CD4-positive, alpha-beta memory T cell (primary cell): ENCODE data around the gene SLC25A29. TPM values are rescaled to one million over a fixed set of nuclear protein-coding genes. Genes with fewer than 3 reads are reported as not detected.
A peak's percentile ranks its signal among the peaks of the same experiment; 100 is the strongest.
"Not testable (repeated sequence)": the region's sequence is repeated elsewhere in the genome, so short reads cannot be mapped to it uniquely, and the experiment has no call there.

Experiments
- CTCF ChIA-PET: fragments of 350-600 bp; sonication (Branson Sonifier 250); formaldehyde crosslinking; loops from one replicate; lab custom pipeline; 2021; ENCODE audit warnings: inconsistent platforms; ENCODE audit not compliant: partially characterized antibody; lab: Charles Lee
- POLR2A ChIA-PET: fragments of 350-600 bp; sonication (Branson Sonifier 250); formaldehyde crosslinking; loops from one replicate; lab custom pipeline; 2021; ENCODE audit not compliant: partially characterized antibody; lab: Charles Lee
- DNase-seq, 5 donors: peaks; one replicate each; pipeline versions ENCODE4 v3.0.0 to v3.0.0-alpha.2; 2020 to 2022; ENCODE audit warnings: mixed read lengths in 1 of 5
- H3K27ac ChIP-seq: one replicate; pipeline ENCODE4 v1.7.0; 2013; ENCODE audit warnings: low read depth, low read length
- H3K27me3 ChIP-seq: 2 replicates; pipeline ENCODE4 v1.7.0; 2013; ENCODE audit warnings: mild to moderate bottlenecking, low read length, moderate library complexity; ENCODE audit not compliant: insufficient read depth
- H3K36me3 ChIP-seq: 2 replicates; pipeline ENCODE4 v1.7.0; 2013; ENCODE audit warnings: mild to moderate bottlenecking, low read length, moderate library complexity; ENCODE audit not compliant: insufficient read depth
- H3K4me1 ChIP-seq: 2 replicates; pipeline ENCODE4 v1.7.0; 2013; ENCODE audit warnings: mild to moderate bottlenecking, low read length, moderate library complexity; ENCODE audit not compliant: insufficient read depth
- H3K4me3 ChIP-seq, 2 donors: one replicate each; pipeline ENCODE4 v1.7.0; 2013; ENCODE audit warnings: low read length in 2 of 2, mild to moderate bottlenecking in 1 of 2
- H3K9me3 ChIP-seq, 2 donors: one replicate each; pipeline ENCODE4 v1.7.0; 2013; ENCODE audit warnings: low read length in 2 of 2, control low read depth in 1 of 2; ENCODE audit not compliant: control insufficient read depth in 1 of 2
- H3K27ac Mint-ChIP-seq, 7 donors: one replicate each; pipeline ENCODE4 v1.8.0; 2020 to 2021; ENCODE audit warnings: mixed read lengths in 7 of 7, mild to moderate bottlenecking in 6 of 7, inconsistent platforms in 3 of 7, moderate library complexity in 3 of 7
- H3K27me3 Mint-ChIP-seq, 2 donors: one replicate each; pipeline ENCODE4 v1.8.0; 2020 to 2021; ENCODE audit warnings: mixed read lengths in 2 of 2
- H3K36me3 Mint-ChIP-seq, 2 donors: one replicate each; pipeline ENCODE4 v1.8.0; 2020 to 2021; ENCODE audit warnings: mixed read lengths in 2 of 2, inconsistent platforms in 1 of 2, mild to moderate bottlenecking in 1 of 2
- H3K4me1 Mint-ChIP-seq, 4 donors: one replicate each; pipeline ENCODE4 v1.8.0; 2020 to 2021; ENCODE audit warnings: mixed read lengths in 4 of 4, mild to moderate bottlenecking in 1 of 4
- H3K4me3 Mint-ChIP-seq, 8 donors: one replicate each; pipeline ENCODE4 v1.8.0; 2020 to 2021; ENCODE audit warnings: mixed read lengths in 8 of 8, mild to moderate bottlenecking in 7 of 8, moderate library complexity in 6 of 8, inconsistent platforms in 3 of 8
- H3K9me3 Mint-ChIP-seq, 8 donors: one replicate each; pipeline ENCODE4 v1.8.0; 2020 to 2021; ENCODE audit warnings: mixed read lengths in 8 of 8, mild to moderate bottlenecking in 5 of 8, inconsistent platforms in 3 of 8, moderate library complexity in 1 of 8
- intact Hi-C: fragments of 100-400 bp; cut with micrococcal nuclease; formaldehyde crosslinking; loops from one replicate; pipeline ENCODE4 v1.15.1; 2023
- polyA plus RNA-seq, 2 donors: library from polyadenylated mRNA; unstranded; fragments of 300-500 nt; fragmentation: Illumina TruSeq; gene quantifications; one replicate each; pipeline ENCODE4 v1.2.3, GENCODE V29; 2021
- total RNA-seq, 2 experiments: library from RNA; stranded (reverse); gene quantifications; one replicate each; pipeline ENCODE4 v1.2.3, GENCODE V29; 2021

The SLC25A29 gene
- total and polyA plus RNA-seq, 4 experiments from 2014 or later: 0.08 to 8.1 (median 4.7) TPM

- no peak for DNase-seq
- Histone ChIP-seq H3K27me3 (no peaks in the 10 kb centered on the region), H3K4me1 (peaks cover 10% of the 10 kb centered on the region), H3K36me3 (no peaks in the 10 kb centered on the region), H3K27ac (no peak overlapping the region), H3K9me3 (no peaks in the 10 kb centered on the region), H3K4me3 (no peak overlapping the region)
- intact Hi-C loops: no loop called here
- no peaks in the 10 kb centered on the region for H3K27me3 Mint-ChIP-seq
- POLR2A ChIA-PET: no interaction called here
- H3K9me3 Mint-ChIP-seq: no peaks in the 10 kb centered on the region
- peaks cover 0 to 2% of the 10 kb centered on the region in 2 donors for H3K36me3 Mint-ChIP-seq
- H3K4me3 Mint-ChIP-seq: no peak overlapping the region
- H3K4me1 Mint-ChIP-seq: peaks cover 5 to 13% (median 9%) of the 10 kb centered on the region in 4 donors
- H3K27ac Mint-ChIP-seq: peak overlapping the region in 1 of 7 donors; percentile 19
- CTCF ChIA-PET: interaction anchor here (0.7 kb wide), 1 partner anchor 99 kb away, joined by 3 read pairs; no protein-coding TSS in a partner anchor
Measured at GRCh38 chr14:100302616-100303015, 3.6 kb downstream of the SLC25A29 start.

GRCh38 chr14:100299238-100299560 is 7.0 kb downstream of the SLC25A29 start:
- Mint-ChIP-seq H3K36me3 (no peaks in the 10 kb centered on the region), H3K27ac (no peak overlapping the region), H3K4me1 (no peaks in the 10 kb centered on the region), H3K4me3 (no peak overlapping the region), H3K9me3 (no peaks in the 10 kb centered on the region), H3K27me3 (no peaks in the 10 kb centered on the region)
- ChIA-PET POLR2A (no interaction called here), CTCF (no interaction called here)
- no peaks in the 10 kb centered on the region for H3K4me1 ChIP-seq
- H3K27ac ChIP-seq: no peak overlapping the region
- intact Hi-C loops: no loop called here
- H3K27me3 ChIP-seq: no peaks in the 10 kb centered on the region
- no peak overlapping the region for H3K4me3 ChIP-seq
- no peak for DNase-seq
- H3K9me3 ChIP-seq: no peaks in the 10 kb centered on the region
- no peaks in the 10 kb centered on the region for H3K36me3 ChIP-seq

GRCh38 chr14:100298551-100299237 is 7.5 kb downstream of the SLC25A29 start:
- Histone ChIP-seq H3K36me3 (no peaks in the 10 kb centered on the region), H3K9me3 (no peaks in the 10 kb centered on the region), H3K27ac (no peak overlapping the region), H3K27me3 (no peaks in the 10 kb centered on the region), H3K4me3 (no peak overlapping the region), H3K4me1 (no peaks in the 10 kb centered on the region)
- Mint-ChIP-seq H3K27me3 (no peaks in the 10 kb centered on the region), H3K9me3 (no peaks in the 10 kb centered on the region), H3K36me3 (no peaks in the 10 kb centered on the region), H3K4me3 (no peak overlapping the region), H3K27ac (peak overlapping the region in 1 of 7 donors; percentile 19), H3K4me1 (no peaks in the 10 kb centered on the region)
- ChIA-PET CTCF (no interaction called here), POLR2A (no interaction called here)
- intact Hi-C loops: no loop called here
- no peak for DNase-seq

GRCh38 chr14:100297320-100298300 is 8.6 kb downstream of the SLC25A29 start:
- POLR2A ChIA-PET: no interaction called here
- Mint-ChIP-seq H3K4me1 (no peaks in the 10 kb centered on the region), H3K27me3 (no peaks in the 10 kb centered on the region), H3K36me3 (no peaks in the 10 kb centered on the region), H3K9me3 (no peaks in the 10 kb centered on the region), H3K27ac (no peak overlapping the region), H3K4me3 (no peak overlapping the region)
- no peaks in the 10 kb centered on the region for H3K27me3 ChIP-seq
- H3K4me3 ChIP-seq: no peak overlapping the region
- intact Hi-C loops: no loop called here
- CTCF ChIA-PET: interaction anchor here (0.9 to 1.0 kb wide), 2 partner anchors 12 to 15 kb away, joined by 3 to 4 read pairs; no protein-coding TSS in a partner anchor
- H3K4me1 ChIP-seq: no peaks in the 10 kb centered on the region
- no peaks in the 10 kb centered on the region for H3K36me3 ChIP-seq
- no peak overlapping the region for H3K27ac ChIP-seq
- DNase-seq: no peak
- no peaks in the 10 kb centered on the region for H3K9me3 ChIP-seq

GRCh38 chr14:100296729-100297128 is 9.5 kb downstream of the SLC25A29 start:
- H3K36me3 Mint-ChIP-seq, H3K27ac ChIP-seq, H3K36me3 ChIP-seq, intact Hi-C loops, H3K27me3 ChIP-seq, H3K9me3 ChIP-seq, H3K4me1 ChIP-seq, H3K4me3 Mint-ChIP-seq, POLR2A ChIA-PET, H3K27ac Mint-ChIP-seq, DNase-seq, H3K9me3 Mint-ChIP-seq, H3K27me3 Mint-ChIP-seq, H3K4me3 ChIP-seq, H3K4me1 Mint-ChIP-seq: not testable (repeated sequence)
- CTCF ChIA-PET: interaction anchor here (0.9 kb wide), 1 partner anchor 14 kb away, joined by 3 read pairs; no protein-coding TSS in a partner anchor

- Mint-ChIP-seq H3K9me3 (no peaks in the 10 kb centered on the region), H3K27ac (no peak overlapping the region), H3K4me1 (no peaks in the 10 kb centered on the region), H3K4me3 (no peak overlapping the region), H3K27me3 (no peaks in the 10 kb centered on the region), H3K36me3 (no peaks in the 10 kb centered on the region)
- H3K27me3 ChIP-seq: no peaks in the 10 kb centered on the region
- no peaks in the 10 kb centered on the region for H3K9me3 ChIP-seq
- H3K4me3 ChIP-seq: no peak overlapping the region
- no peaks in the 10 kb centered on the region for H3K36me3 ChIP-seq
- ChIA-PET POLR2A (no interaction called here), CTCF (interaction anchor here (0.9 to 2.5 kb wide), 2 partner anchors 10 to 14 kb away, joined by 3 to 10 read pairs; no protein-coding TSS in a partner anchor)
- DNase-seq: no peak
- no peaks in the 10 kb centered on the region for H3K4me1 ChIP-seq
- intact Hi-C loops: no loop called here
- no peak overlapping the region for H3K27ac ChIP-seq
Measured at GRCh38 chr14:100296106-100296651, 10.1 kb downstream of the SLC25A29 start.
